Retinal pigment epithelial cell (primary cell): ENCODE measurements around the gene CREB1.

Source experiments
- DNase-seq: peaks from one replicate; pipeline ENCODE4 v3.0.0-alpha.2; 2010; ENCODE audit warnings: low read depth
- H3K4me3 ChIP-seq: 2 replicates; pipeline ENCODE4 v1.5.1; 2011; ENCODE audit warnings: mild to moderate bottlenecking, low read length, control low read depth, moderate library complexity
- TF ChIP-seq, protein P1 (sequence below): conservative IDR thresholded peaks from 2 replicates; pipeline ENCODE4 v1.5.1; 2011; ENCODE audit warnings: low read depth, low read length, control low read depth, inconsistent platforms

The CREB1 gene

DNA sequence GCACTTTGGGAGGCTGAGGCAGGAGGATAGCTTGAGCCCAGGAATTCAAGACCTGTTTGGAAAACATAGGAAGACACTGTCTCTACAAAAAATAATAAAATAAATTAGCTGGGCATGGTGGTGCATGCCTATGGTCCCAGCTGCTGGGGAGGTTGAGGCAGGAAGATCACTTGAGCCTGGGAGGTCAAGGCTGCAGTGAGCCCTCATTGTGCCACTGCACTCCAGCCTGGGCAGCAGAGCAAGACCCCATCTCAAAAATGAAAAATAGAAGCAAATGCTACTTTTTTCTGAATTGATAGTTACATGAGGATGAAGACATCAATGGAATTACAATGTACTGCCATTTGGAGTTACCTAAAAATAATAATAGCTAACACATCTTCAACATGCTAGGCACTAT, 63.5 kb downstream of the CREB1 start:
- TF ChIP-seq, protein P1, sequence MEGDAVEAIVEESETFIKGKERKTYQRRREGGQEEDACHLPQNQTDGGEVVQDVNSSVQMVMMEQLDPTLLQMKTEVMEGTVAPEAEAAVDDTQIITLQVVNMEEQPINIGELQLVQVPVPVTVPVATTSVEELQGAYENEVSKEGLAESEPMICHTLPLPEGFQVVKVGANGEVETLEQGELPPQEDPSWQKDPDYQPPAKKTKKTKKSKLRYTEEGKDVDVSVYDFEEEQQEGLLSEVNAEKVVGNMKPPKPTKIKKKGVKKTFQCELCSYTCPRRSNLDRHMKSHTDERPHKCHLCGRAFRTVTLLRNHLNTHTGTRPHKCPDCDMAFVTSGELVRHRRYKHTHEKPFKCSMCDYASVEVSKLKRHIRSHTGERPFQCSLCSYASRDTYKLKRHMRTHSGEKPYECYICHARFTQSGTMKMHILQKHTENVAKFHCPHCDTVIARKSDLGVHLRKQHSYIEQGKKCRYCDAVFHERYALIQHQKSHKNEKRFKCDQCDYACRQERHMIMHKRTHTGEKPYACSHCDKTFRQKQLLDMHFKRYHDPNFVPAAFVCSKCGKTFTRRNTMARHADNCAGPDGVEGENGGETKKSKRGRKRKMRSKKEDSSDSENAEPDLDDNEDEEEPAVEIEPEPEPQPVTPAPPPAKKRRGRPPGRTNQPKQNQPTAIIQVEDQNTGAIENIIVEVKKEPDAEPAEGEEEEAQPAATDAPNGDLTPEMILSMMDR = no peak
- no peak for DNase-seq
- no peak overlapping the region for H3K4me3 ChIP-seq

DNA sequence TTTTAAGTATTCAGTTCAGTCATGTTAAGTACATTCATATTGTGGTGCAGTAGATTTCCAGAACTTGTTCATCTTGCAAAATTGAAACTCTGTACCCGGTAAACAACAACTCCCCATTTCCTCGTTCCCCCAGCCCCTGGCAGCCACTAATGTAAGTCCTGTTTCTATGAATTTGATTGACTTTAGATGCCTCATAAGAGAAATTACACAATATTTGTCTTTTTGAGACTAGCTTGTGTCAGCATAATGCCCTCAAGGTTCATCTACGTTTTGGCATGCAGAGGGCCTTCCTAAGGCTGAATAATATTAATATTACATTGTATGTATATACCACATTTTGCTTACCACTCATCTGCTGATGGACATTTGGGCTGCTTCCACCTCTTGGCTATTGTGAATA, 64.5 kb downstream of the CREB1 start:
- no peak overlapping the region for H3K4me3 ChIP-seq
- no peak for DNase-seq
- TF ChIP-seq, protein P1 = no peak

- TF ChIP-seq, protein P1 = no peak
- no peak overlapping the region for H3K4me3 ChIP-seq
Measured at GRCh38 chr2:207594731-207595130, 65.0 kb downstream of the CREB1 start.

GRCh38 chr2:207599636-207600035, 69.9 kb downstream of the CREB1 start:
- DNase-seq = no peak
- TF ChIP-seq, protein P1 = no peak
- no peak overlapping the region for H3K4me3 ChIP-seq

More at GRCh38 chr2:207594731-207595130, 65.0 kb downstream of the CREB1 start:
- no peak for DNase-seq

DNA sequence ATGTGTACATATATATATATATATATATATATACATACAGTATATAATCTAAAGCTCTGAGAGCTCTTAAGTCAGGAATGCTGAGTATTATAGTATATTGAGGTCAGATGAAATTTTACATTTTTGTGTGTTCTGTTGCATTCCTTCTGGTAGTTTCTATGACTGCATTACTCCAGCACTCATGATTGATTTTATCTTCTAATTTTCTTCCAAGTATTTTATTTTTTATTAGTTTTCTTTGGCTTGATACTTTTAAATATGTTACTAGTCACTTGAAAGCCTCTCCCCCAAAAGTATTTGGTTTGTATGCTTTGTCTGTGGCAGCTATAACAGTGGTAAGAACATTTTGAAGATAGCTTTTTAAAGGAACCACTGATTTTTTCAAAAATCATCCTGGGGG, 70.5 kb downstream of the CREB1 start:
- DNase-seq = no peak
- H3K4me3 ChIP-seq = no peak overlapping the region
- TF ChIP-seq, protein P1 = no peak

- TF ChIP-seq, protein P1 = no peak
- no peak for DNase-seq
- no peak overlapping the region for H3K4me3 ChIP-seq
Measured at GRCh38 chr2:207601774-207602173, 72.0 kb downstream of the CREB1 start.

DNA sequence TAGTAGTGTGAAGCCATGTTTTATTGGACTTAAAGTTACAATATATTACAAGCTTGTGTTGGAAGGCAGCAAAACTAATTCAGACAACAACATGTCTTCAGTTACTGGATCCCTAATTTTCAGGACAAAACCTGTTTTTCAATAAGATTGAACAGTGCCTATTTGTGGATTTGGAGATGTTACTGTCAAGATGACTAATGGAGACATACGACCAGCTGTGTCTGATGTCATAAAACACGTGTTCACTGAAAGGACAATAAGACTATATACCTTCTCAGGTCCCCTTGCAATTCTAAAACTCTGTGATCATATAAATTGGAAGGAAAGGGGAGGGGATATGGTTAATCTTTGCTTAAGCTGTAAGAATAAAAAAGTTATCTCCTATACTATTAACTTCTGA, 73.7 kb downstream of the CREB1 start:
- DNase-seq = no peak
- TF ChIP-seq, protein P1 = no peak
- H3K4me3 ChIP-seq = no peak overlapping the region
